Eye (tissue), 1 donor: Measurements from ENCODE around the gene OSBPL9.

Source experiments
- DNase-seq: peaks from one replicate; pipeline ENCODE4 v3.0.0-alpha.2; 2015

The OSBPL9 gene

DNA sequence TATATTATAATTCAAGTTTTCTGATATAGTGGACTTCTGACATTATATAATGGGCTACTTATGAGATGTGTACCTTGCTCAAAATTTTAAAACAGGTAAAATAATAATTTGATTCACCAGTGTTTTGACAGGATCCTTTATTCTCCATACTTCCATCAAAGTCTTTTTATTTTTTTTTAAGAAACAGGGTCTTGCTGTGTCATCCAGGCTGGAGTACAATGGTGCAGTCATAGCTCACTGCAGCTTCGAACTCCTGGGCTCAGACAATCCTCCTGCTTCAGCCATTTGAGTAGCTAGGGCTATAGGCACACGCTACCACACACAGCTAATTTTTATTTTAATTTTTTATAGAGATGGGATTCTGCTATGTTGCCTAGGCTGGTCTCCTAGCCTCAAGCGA is 132.3 kb downstream of the OSBPL9 start:
- DNase-seq, result no peak

DNA sequence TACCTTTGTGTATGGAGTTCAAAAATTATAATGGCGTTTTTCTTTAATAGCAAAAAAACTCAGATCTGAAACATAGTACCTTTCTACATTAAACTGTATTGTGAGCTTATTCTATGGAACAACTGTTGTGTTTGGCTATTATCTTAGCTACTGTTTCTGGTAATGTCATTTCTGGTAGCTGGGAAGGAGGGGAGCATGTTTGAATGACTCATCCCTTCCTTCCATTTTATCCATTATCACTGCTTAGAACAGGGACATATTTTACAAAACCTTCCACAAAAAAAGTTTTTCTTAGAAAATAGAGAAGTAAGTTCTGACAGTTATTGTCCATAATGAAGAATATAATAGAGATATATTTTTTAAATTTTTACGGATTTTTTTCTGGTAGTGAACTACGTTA is 133.3 kb downstream of the OSBPL9 start:
- DNase-seq, result no peak

DNA sequence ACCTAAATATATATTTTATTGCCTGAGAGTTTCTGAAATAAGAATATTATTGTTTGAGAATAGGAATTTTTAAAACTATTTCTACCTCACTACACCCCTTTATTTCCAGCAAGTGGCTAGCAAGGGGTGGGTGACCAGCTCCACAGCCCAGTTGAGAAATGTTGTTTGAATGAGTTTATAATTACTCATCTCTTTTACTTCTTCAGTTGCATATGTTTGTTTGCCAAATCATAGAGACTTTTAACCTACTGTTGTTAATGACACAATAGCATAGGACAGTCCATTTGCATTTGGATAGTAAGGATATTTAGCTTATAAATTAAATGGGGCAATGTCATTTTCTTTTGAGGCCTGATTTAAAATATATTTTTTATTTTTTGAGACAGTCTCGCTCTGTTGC is 133.8 kb downstream of the OSBPL9 start:
- DNase-seq, result no peak

DNA sequence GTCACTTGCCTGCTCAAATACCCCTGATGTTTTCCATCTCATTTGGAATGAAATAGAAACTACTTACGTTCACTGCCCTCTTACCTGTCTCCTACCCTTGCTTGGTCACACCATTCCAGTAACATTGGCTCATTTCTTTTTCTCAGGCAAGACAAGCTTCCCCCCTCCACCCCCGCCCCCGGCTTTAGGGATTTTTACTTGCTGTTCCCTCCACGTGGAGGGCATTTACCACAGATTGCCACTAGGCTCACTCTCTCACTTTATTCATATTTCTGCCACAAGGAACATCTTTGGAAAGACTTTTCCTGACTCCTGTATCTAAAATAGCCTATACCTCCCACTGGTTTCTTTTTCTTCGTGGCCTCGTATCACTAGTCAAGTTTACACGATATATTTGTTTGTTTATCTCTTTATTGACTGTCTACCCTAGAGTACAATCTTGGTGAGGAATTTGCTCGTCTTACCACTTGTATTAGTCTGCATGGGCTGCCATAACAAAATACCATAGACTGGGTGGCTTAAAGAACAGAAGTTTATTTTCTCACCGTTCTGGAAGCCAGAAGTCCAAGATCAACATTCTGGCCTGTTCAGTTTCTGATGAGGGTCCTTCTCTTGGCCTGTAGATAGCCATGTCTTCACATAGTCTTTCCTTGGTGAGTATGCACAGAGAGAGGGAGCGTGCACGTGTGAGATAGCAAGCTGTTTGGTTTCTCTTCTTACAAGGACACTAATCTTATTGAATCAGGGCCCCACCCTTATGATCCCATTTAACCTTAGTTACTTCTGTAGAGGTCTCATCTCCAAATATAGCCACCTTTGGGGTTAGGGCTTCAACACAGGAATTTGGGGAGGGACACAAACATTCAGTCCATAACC is 135.4 kb downstream of the OSBPL9 start:
- no peak for DNase-seq

DNA sequence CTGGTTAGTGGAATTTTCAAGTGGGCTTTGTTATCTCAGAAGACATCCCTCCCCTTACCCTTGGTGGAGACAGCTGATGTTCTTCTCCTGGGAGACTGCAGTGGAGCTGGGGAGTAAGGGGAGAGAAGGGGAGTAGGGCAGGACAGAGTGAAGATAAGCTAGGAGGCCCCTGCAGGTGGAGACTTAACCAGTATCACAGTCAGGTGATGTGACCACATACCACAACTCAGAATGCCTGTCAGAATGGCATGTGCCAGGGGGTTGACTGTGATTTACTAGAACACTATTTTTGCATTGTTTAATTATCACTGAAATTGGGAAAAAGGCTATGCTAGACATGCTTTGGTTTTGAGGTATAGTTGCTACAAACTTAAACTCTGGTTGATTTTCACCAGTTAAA is 137.1 kb downstream of the OSBPL9 start:
- no peak for DNase-seq

DNA sequence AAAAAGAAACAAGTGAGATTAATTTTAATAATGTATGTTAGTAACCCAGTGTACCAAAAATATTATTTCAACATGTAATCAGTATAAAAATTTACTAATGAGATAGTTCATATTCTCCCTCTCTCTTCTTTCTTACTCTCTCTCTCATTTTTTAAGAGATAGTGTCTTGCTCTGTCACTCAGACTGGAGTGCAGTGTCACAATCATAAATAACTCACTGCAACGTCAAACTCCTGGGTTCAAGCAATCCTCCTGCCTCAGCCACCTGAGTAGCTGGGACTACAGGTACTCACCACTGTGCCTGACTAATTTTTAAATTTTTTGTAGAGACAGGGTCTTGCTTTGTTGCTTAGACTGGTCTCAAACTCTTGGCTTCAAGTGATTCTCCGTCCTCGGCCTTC is 137.8 kb downstream of the OSBPL9 start:
- DNase-seq, result no peak

DNA sequence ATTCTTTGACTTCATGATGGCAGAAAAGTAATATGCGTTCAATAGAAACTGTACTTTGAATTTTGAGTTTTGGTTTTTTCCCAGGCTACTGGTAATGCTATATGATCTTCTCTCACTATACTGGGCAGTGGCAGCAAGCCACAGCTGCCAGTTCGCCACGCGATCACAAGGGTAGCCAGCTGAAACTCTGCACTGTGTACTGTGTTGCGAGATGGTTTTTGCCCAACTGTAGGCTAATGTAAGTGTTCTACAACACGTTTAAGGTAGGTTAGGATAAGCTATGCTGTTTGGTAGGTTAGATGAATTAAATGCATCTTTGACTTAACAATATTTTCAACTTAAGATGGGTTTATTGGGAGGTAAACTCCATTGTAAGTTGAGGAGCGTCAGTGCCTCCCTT is 138.5 kb downstream of the OSBPL9 start:
- DNase-seq, result no peak

DNA sequence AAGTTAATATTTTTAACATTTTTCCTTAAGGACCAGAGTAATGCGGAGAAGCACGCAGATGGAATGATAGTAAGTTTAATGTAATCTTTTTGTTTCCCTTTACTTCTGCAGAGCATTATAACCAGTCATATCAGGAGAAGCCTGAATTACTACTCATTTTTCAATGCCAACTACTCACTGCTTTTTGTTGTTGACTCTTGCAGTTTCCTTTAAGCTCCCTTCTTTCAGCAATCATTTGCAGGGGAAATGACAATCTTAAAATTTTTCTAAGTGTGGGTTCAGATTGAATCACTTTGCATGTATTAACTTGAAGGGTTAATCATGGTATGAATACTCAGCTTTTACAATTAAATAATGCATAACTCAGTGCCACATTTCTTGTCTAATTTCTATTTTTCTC is 139.4 kb downstream of the OSBPL9 start:
- DNase-seq, result no peak

DNA sequence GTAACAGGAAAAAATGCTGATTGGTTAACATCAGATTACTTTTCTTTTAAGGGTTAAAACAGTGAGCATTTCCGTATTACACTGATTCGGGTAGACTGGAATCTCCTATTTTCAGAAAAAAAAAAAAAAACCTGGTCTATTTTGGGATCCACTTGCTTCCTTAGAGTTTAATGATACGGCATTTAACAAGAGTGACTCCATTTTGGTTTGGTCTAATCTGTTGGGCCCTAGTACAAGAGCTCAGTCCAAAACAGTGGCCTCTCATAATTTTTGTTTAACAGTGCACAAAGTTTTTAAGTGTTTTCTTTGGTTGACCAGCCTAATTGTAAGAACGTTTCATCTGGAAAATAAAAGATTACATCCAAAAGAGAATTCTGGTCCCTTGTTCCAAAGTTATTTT is 141.4 kb downstream of the OSBPL9 start:
- no peak for DNase-seq

DNA sequence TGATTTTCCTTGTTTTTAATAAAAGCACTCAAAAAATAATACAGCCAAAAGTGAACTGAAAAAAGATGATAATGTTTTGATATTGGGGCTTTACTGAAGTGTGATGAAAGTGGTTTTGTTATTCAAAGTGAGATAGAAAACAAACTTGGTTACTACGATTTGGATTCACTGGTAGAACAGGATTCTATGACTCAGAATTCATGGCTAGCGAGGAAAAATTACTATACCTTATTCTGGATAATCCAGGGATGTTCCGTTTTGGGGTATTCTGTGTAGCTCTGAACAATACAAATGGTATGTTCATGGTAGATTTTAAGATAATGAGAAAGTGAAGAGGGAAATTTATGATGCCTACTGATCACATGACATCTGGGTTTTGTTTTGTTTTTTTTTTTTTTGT is 144.0 kb downstream of the OSBPL9 start:
- DNase-seq, result no peak

DNA sequence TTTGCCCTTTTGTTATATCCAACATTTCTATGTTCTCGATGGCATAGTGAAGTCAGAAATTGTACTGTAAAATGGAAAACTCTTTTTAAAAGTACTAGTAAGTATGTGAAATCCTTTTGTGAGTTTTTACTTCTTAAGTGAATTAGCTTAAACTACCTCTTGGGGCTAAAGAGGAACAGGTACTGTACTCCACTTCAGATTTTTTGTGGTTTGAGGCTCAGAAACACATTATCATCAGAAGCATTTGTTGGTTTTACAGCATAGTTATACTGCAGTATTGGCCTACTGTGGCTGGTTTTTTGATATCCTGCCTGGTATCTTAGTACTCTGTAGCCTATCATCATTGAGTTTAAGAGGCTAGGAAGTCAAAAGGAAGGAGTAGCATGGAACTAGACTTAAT is 144.5 kb downstream of the OSBPL9 start:
- DNase-seq, result no peak

DNA sequence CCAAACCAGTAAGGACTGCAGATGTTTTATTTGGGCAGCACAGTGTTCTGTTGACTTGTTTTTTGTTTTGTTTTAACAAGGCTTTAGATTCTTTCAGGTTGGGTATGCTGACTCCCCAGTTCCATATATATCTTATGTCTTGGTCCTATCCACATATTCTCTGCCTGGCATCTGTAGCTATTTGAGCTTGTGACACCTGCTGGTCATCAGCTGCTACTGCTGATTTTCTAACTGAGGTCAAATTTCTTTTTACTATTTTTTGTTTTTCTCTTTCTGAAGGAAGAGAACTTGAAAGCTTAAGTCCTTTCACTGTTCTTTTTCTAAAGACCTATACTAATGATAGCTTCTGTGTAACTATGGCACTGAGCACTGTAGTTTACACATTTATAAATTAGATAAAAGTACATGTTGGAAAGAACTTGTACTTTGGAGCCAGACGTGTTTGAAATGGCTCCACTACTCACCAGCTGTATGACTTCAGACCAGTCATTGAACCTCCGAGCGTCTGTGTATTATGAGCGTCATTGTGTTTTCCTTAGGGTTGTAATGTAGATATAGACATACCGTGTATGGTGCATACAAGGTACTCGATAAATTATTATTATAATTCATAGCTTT is 152.2 kb downstream of the OSBPL9 start:
- DNase-seq, result peak; percentile 67

DNA sequence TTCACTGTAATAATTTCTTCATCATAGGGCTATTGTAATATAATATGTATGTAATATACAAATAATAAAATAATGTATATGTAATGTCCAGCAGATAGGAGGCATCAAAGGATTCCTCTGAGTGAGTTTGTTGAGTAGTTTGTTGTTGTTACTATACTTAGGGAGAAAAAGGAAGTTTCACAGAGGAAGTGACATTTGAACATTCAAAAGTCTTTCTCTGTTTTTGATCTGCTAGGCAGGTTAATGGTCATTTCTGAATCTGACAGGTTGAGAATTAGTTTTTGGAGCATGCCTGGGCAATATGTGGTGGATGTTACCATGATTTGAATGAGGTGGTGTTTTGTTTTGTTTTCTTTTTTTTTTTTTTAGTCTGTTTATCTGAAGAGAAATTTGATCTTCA is 159.5 kb downstream of the OSBPL9 start:
- no peak for DNase-seq

DNA sequence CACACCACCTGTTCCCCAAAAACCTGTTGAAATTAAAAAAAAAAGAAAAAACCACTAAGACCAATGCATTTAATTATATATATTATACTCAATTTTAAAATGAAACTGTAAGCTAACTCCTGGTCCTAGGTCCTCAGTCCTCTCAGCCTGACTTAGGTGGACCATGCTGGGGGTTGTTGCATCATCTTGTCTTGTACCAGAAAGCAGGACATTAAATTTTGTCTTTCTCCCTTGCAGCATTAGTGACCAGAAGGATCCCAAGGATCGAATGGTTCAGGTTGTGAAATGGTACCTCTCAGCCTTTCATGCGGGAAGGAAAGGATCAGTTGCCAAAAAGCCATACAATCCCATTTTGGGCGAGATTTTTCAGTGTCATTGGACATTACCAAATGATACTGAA is 164.0 kb downstream of the OSBPL9 start:
- DNase-seq, result no peak

DNA sequence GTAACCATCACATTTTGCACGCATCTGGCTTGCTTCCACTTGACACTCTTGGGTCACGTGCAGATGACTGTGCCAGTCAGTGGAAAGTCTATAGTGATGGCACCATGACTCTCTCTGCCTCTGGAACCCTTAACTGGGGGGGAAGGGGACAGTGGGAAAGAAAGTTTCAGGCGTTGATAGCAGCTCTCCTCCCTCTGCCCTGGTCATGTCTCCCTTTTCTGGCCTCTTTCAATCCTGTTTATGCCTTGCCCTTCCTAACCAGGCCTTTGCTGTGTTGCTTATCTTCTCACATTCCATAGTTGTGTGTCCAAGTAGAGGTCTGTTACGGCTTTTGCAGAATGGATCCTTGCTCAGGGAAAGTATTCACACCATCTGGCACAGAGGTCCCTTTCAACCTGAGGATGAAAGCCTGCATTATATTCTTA is 168.1 kb downstream of the OSBPL9 start:
- DNase-seq, result no peak

DNA sequence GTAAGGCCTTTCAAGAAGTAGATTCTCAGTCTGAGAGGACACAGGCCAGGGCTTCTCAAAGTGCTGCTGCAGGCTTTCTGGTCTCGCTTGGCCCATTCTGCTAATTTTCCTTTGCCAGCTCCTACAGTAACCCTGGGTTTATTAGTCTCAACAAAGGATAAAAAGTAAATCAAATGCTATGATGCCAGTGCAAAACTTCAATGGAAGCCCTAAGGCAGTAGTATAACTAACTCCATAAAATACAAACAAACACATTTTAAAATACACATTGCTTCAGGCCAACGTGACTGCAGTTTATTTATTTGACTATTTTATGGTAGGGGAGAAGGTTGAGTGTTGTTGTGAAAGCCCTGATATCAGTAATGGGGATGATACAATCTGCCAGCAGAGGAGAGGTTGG is 172.0 kb downstream of the OSBPL9 start:
- no peak for DNase-seq

DNA sequence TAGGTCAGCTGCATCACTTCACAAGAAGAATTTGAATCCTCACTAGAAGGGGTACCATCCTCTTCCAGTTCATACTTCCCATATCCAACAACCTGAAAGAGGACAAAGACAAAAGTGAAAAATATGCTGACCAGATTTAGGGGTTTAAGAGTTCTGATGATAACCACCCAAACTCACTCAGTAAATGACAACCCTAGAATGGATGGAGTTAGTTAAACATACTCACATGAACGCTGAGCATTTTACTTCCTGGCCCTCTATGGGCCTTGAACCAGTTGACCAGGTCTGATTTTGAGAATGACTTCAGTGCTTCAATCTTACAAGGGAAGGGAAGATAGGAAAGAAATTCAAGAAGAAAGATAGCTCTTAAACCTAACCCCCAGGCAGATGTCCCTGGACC is 172.4 kb downstream of the OSBPL9 start:
- no peak for DNase-seq

DNA sequence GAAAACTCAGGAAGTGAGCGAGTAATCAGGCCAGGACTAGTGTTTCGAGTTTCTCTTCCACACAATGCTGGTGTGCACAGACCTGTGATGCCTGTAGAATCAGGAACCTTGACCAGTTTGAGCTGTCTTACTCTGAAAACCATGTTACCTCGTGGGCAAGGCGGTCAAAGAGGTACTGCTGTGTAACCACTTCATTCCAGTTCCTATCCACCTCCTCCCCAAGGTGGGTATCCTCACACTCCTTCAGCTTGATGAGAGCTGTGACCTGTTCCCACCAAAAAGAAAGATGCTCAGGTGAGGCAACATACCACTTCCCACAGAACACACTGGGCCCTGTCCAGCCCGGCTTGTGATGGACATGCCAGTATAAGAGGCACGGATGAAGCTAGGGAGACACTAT is 173.5 kb downstream of the OSBPL9 start:
- no peak for DNase-seq

DNA sequence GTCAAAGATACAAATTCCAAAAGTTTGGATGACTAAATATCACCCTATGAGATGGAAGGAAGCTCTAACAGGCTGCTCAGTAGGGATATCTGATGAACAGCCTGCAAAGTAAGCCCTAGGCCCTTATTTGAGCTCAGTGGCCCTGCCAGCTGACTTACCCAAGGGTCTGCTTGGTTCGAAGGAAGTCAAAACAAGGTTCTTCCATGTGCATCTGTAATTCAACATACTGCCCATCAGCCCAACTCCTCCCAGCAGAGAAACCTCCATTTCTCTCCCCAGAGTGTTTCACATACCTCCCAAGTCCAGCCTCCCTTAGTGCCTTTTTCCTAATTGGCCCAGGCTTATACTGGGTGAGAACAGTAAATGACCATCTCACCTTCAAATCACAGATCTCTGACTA is 175.0 kb downstream of the OSBPL9 start:
- DNase-seq, result no peak

DNA sequence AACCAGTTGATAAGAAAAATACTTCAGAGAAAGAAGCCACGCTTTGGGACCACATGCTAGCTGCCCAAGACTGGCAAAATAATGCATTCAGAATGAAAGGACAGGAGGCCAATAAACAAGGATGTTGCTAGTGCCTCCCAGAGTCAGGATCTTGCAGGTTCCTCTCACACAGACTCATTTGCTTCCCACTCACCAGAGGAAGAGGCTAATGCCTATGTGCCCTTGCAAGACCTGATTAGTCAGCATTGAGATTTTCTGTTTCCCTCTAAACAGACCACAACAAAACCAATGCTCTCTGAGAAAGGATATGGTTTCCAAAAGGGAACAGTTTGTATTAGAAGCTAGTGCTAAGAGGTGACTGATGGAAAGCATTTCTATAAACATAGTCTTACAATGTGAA is 176.0 kb downstream of the OSBPL9 start:
- no peak for DNase-seq

DNA sequence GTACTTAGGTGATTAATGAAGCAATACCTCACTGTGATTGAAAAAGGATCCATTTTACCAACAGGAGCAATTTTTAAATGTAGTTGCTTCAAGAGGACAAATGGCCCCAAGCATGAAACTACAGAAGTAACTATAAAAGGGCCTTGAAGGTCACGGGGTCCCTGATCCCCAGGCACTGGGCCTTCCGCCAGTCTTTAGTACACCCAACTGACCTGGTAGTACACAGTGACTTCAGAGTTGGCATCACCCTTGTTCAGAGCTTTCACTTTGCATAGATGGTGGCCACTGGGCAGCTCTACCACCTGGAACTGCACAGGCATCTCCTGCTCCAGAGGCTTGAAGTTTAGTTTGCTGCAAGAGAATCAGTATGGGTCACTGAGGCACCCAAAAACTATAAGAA is 177.4 kb downstream of the OSBPL9 start:
- DNase-seq, result no peak

DNA sequence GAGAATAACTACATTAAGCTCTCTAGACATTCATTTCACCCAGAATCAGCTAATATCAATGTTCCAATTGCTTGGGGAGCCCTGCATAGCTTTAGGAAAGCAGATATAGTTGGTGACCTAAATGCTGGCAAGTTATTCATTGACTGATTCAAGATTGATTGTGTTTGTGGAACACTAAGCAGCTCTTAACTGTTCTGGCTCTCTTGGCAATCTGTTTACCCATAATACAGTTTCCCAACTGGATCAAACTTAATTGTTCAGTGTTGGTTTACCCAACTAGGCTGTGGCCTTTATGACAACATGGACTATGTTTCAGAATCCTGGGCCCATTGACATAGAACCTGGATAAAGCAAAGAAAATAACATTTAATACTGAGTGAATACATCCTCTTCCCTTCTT is 178.0 kb downstream of the OSBPL9 start:
- no peak for DNase-seq

DNA sequence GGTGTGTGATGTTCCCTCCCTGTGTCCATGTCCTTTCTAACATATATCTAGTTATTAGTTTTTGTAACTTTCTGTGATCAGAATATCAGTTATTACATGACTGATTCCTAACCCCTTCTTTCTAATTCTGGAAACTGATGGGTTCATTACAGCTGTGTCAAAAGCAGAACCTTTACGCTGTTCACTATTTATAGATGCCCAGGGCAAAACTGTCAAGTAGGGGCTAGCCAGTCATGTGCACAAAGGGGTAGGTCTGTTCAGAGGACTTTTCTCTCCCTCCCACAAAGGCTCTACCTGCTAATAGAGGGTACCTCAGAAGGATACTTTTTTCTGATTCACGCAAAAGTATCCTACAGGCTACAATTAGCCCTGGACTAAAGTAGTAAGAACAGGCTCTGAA is 182.5 kb downstream of the OSBPL9 start:
- DNase-seq, result no peak

DNA sequence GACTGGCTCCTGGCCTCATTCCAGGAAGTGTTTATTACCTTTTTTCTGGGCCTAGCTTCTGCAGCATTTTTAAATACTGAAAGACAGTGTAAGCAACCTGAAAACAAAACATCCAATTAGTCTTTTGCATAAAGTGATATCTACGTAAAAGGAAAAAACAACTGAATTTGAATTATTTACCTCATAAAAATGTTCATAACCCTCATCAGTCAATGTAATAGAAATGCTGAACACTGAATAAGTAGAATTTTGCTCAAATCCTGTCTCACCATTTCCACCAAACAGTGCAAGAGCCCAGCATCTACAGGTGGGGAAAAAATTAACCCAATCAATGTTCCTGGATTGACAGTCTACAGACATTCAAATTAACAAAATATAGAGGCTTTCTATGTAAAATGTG is 197.6 kb downstream of the OSBPL9 start:
- no peak for DNase-seq

DNA sequence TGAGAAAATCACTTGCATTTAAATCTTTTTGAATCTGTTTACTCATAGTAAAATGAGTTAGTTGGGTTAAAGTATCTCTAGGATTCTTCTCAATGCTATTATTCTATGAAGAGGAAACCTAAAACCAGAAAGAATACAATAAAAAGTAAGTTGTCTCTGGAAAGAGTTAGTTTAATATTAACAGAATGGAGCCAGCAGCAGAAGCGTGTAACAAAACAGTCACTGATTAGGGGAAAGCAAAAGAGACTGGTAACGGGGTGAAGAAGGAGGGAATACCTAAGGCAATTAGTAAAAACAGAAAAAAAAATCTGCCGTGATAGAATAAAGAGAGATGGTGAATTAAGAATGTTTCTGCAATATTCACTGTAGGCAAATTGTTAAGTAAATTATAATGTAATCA is 201.6 kb downstream of the OSBPL9 start:
- no peak for DNase-seq
